Fibroblast of villous mesenchyme (primary cell): ENCODE measurements around the gene SEMA3F. TPM values are rescaled to one million over a fixed set of nuclear protein-coding genes. Genes with fewer than 3 reads are reported as not detected.

Source experiments
- DNase-seq: peaks from one replicate; pipeline ENCODE4 v3.0.0-alpha.2; 2010; ENCODE audit warnings: low read depth
- H3K4me3 ChIP-seq: 2 replicates; pipeline ENCODE4 v1.5.1; 2011; ENCODE audit warnings: low read depth, mild to moderate bottlenecking, low read length
- CTCF ChIP-seq: IDR thresholded peaks from 2 replicates; pipeline ENCODE4 v1.5.1; 2012; ENCODE audit warnings: low read depth, mild to moderate bottlenecking, low read length; ENCODE audit not compliant: insufficient read depth
- total RNA-seq: library from RNA; depleted of rRNA; stranded (reverse); fragments of >200 nt; gene quantifications from 2 replicates; pipeline ENCODE4 v1.2.3, GENCODE V29; 2012

Gene SEMA3F
- total RNA-seq, 1 donor: 0.86 TPM

- no peak for TF ChIP-seq CTCF
Observed at GRCh38 chr3:50214824-50215223, 59.7 kb downstream of the SEMA3F start.

GRCh38 chr3:50215529-50215928 is 60.4 kb downstream of the SEMA3F start:
- no peak for DNase-seq
- no peak for TF ChIP-seq CTCF
- no peak overlapping the region for H3K4me3 ChIP-seq

More at GRCh38 chr3:50214824-50215223, 59.7 kb downstream of the SEMA3F start:
- no peak overlapping the region for H3K4me3 ChIP-seq
- DNase-seq: no peak

GRCh38 chr3:50217681-50218080 is 62.6 kb downstream of the SEMA3F start:
- H3K4me3 ChIP-seq: no peak overlapping the region
- TF ChIP-seq CTCF: no peak
- no peak for DNase-seq

- no peak overlapping the region for H3K4me3 ChIP-seq
- no peak for TF ChIP-seq CTCF
- no peak for DNase-seq
Observed at GRCh38 chr3:50218448-50218847, 63.3 kb downstream of the SEMA3F start.

- DNase-seq: no peak
- no peak for TF ChIP-seq CTCF
- no peak overlapping the region for H3K4me3 ChIP-seq
Observed at GRCh38 chr3:50219285-50219684, 64.2 kb downstream of the SEMA3F start.

GRCh38 chr3:50220109-50220508 is 65.0 kb downstream of the SEMA3F start:
- DNase-seq: no peak
- no peak overlapping the region for H3K4me3 ChIP-seq
- TF ChIP-seq CTCF: no peak

GRCh38 chr3:50221051-50221410 is 65.9 kb downstream of the SEMA3F start:
- H3K4me3 ChIP-seq: no peak overlapping the region
- no peak for DNase-seq
- TF ChIP-seq CTCF: no peak
